SK-N-SH (cell line): ENCODE results near the gene CATSPER3. TPM values are rescaled to one million over a fixed set of nuclear protein-coding genes. Genes with fewer than 3 reads are reported as not detected.

Experiments
- CTCF ChIA-PET: fragments of 300-600, 350-600 bp; formaldehyde crosslinking; extraction: SDS; loops from one replicate; lab custom pipeline; 2021; lab: Yijun Ruan, JAX
- POLR2A ChIA-PET: fragments of 350-600 bp; sonication (Branson Sonifier 250); formaldehyde crosslinking; extraction: SDS; loops from one replicate; lab custom pipeline; 2020; ENCODE audit warnings: antibody characterized with exemption, inconsistent platforms; lab: Yijun Ruan, JAX
- DNase-seq: peaks from one replicate; pipeline ENCODE4 v3.0.0; 2012
- H2AFZ ChIP-seq: fragments of 200-600 bp; sonication (generic); 2 replicates; pipeline ENCODE4 v1.8.1; 2016; ENCODE audit warnings: antibody characterized with exemption, mild to moderate bottlenecking, low read depth
- H3F3A ChIP-seq: fragments of 200-600 bp; sonication (generic); replicated peaks from 2 replicates; pipeline ENCODE3; 2016; ENCODE audit warnings: antibody characterized with exemption, mild to moderate bottlenecking; ENCODE audit not compliant: insufficient read depth
- H3K27ac ChIP-seq, 2 experiments: fragments of 200-500 bp in 1 of 2; fragments of 200-600 bp in 1 of 2; sonication (Bioruptor generic) in 1 of 2; sonication (generic), shearing (Covaris generic) in 1 of 2; 2 replicates each; pipeline versions ENCODE4 v1.5.1 to v1.6.1; 2014 to 2016; ENCODE audit warnings: low read depth in 2 of 2, inconsistent platforms in 1 of 2, low read length in 1 of 2, mild to moderate bottlenecking in 1 of 2, mixed read lengths in 1 of 2
- H3K27me3 ChIP-seq: fragments of 200-600 bp; sonication (generic), shearing (Covaris generic); 2 replicates; pipeline ENCODE4 v1.6.1; 2016; ENCODE audit warnings: mixed run types; ENCODE audit not compliant: insufficient read depth
- H3K36me3 ChIP-seq, 2 experiments: fragments of 200-500 bp in 1 of 2; fragments of 200-600 bp in 1 of 2; sonication (Bioruptor generic) in 1 of 2; sonication (generic) in 1 of 2; replicated peaks in 1 of 2; 2 replicates each; pipeline versions ENCODE3 to v1.5.1; 2014 to 2016; ENCODE audit warnings: low read length in 1 of 2, mild to moderate bottlenecking in 1 of 2; ENCODE audit not compliant: insufficient read depth in 2 of 2, control insufficient read depth in 1 of 2
- H3K4me1 ChIP-seq, 2 experiments: fragments of 200-500 bp in 1 of 2; fragments of 200-600 bp in 1 of 2; sonication (Bioruptor generic) in 1 of 2; sonication (generic), shearing (Covaris generic) in 1 of 2; 2 replicates each; pipeline versions ENCODE4 v1.5.1 to v1.6.1; 2014 to 2016; ENCODE audit warnings: low read depth in 1 of 2, low read length in 1 of 2, mixed run types in 1 of 2; ENCODE audit not compliant: insufficient read depth in 2 of 2, control insufficient read depth in 1 of 2
- H3K4me2 ChIP-seq: fragments of 200-600 bp; sonication (generic), shearing (Covaris generic); 2 replicates; pipeline ENCODE4 v1.6.1; 2017; ENCODE audit warnings: mixed run types
- H3K4me3 ChIP-seq, 2 experiments: fragments of 200-500 bp in 1 of 2; fragments of 200-600 bp in 1 of 2; sonication (Bioruptor generic) in 1 of 2; sonication (generic), shearing (Covaris generic) in 1 of 2; 2 replicates each; pipeline versions ENCODE4 v1.5.1 to v1.8.1; 2014 to 2016; ENCODE audit warnings: low read depth in 2 of 2, inconsistent platforms in 1 of 2, low read length in 1 of 2, mild to moderate bottlenecking in 1 of 2, mixed read lengths in 1 of 2, moderate library complexity in 1 of 2
- H3K79me2 ChIP-seq: fragments of 200-600 bp; sonication (generic); 2 replicates; pipeline ENCODE4 v1.8.1; 2017; ENCODE audit warnings: mild to moderate bottlenecking; ENCODE audit not compliant: insufficient read depth
- H3K9ac ChIP-seq: fragments of 200-600 bp; sonication (generic); 2 replicates; pipeline ENCODE4 v1.6.1; 2017; ENCODE audit warnings: mixed run types
- H3K9me2 ChIP-seq: fragments of 200-600 bp; sonication (generic); 2 replicates; pipeline ENCODE4 v1.6.1; 2017; ENCODE audit warnings: mixed run types
- H3K9me3 ChIP-seq: fragments of 200-600 bp; sonication (generic); 2 replicates; pipeline ENCODE4 v1.6.1; 2017; ENCODE audit warnings: mixed run types, mild to moderate bottlenecking, moderate library complexity
- H4K20me1 ChIP-seq: fragments of 200-600 bp; sonication (generic); 2 replicates; pipeline ENCODE4 v1.6.1; 2017; ENCODE audit warnings: mild to moderate bottlenecking, mixed run types; ENCODE audit not compliant: insufficient read depth
- CHD2 ChIP-seq: fragments of 150-350 bp; IDR thresholded peaks from 2 replicates; pipeline ENCODE4 v1.6.1; 2018; ENCODE audit warnings: low read length; ENCODE audit not compliant: partially characterized antibody
- EP300 ChIP-seq, 2 experiments: IDR thresholded peaks; 2 replicates each; pipeline versions ENCODE4 v1.4.0 to v1.6.1; 2012; ENCODE audit warnings: borderline replicate concordance in 1 of 2, low read depth in 1 of 2, low read length in 1 of 2
- FOXJ3 ChIP-seq: sonication (generic); formaldehyde crosslinking; IDR thresholded peaks from 2 replicates; pipeline ENCODE4 v1.5.1; 2020; ENCODE audit warnings: mild to moderate bottlenecking, missing genetic modification reagents
- FOXM1 ChIP-seq: IDR thresholded peaks from 2 replicates; pipeline ENCODE4 v1.4.0; 2012; ENCODE audit warnings: low read depth, mild to moderate bottlenecking
- JUND ChIP-seq: IDR thresholded peaks from 2 replicates; pipeline ENCODE4 v1.4.0; 2012
- MAX ChIP-seq: IDR thresholded peaks from 2 replicates; pipeline ENCODE4 v1.4.0; 2012; ENCODE audit warnings: low read depth
- MXI1 ChIP-seq: IDR thresholded peaks from 2 replicates; pipeline ENCODE4 v1.6.1; 2012; ENCODE audit warnings: mild to moderate bottlenecking, low read depth, low read length, improper control_type of control experiment
- PBX3 ChIP-seq: IDR thresholded peaks from 2 replicates; pipeline ENCODE4; 2012
- POLR2AphosphoS5 ChIP-seq: IDR thresholded peaks from 2 replicates; pipeline ENCODE4 v1.6.1; 2012; ENCODE audit warnings: low read depth, low read length
- RAD21 ChIP-seq: IDR thresholded peaks from 2 replicates; pipeline ENCODE4 v1.6.1; 2012; ENCODE audit warnings: mild to moderate bottlenecking, low read length
- RCOR1 ChIP-seq: fragments of 150-350 bp; IDR thresholded peaks from 2 replicates; pipeline ENCODE4 v1.6.1; 2017; ENCODE audit warnings: antibody characterized with exemption, low read length
- REST ChIP-seq: IDR thresholded peaks from 2 replicates; pipeline ENCODE4 v1.6.1; 2012; ENCODE audit warnings: mild to moderate bottlenecking, low read depth, low read length, moderate library complexity
- RXRA ChIP-seq: IDR thresholded peaks from 2 replicates; pipeline ENCODE4 v1.4.0; 2012; ENCODE audit warnings: low read depth, mild to moderate bottlenecking, borderline replicate concordance
- TCF12 ChIP-seq: IDR thresholded peaks from 2 replicates; pipeline ENCODE4 v1.4.0; 2012
- USF1 ChIP-seq: IDR thresholded peaks from 2 replicates; pipeline ENCODE4 v1.4.0; 2012; ENCODE audit warnings: low read depth, borderline replicate concordance
- YY1 ChIP-seq: IDR thresholded peaks from 2 replicates; pipeline ENCODE4 v1.4.0; 2012; ENCODE audit warnings: low read depth, mild to moderate bottlenecking
- WGBS: methylation state at CpG from one replicate; pipeline ENCODE4 v1.1.6; 2017; ENCODE audit warnings: low lambda C conversion rate; 5-methylcytosine and 5-hydroxymethylcytosine counted together
- polyA plus RNA-seq, 3 experiments: library from polyadenylated mRNA; depleted of rRNA; stranded (reverse); fragments of >200 nt; gene quantifications; 2 replicates each; pipeline ENCODE4 v1.2.3, GENCODE V29; 2012

CATSPER3 gene
- polyA plus RNA-seq, 1 of the 3 experiments (the other 2 are of a cell fraction): 0.26 TPM

- H3K9ac ChIP-seq: no peak overlapping the region
- no peaks in the 10 kb centered on the region for H3F3A ChIP-seq
- ChIA-PET CTCF (interaction anchor here (1.9 to 2.4 kb wide), 3 partner anchors 9 to 32 kb away, joined by 8 to 16 read pairs (median 9); partner anchors contain the start of gene PCBD2), POLR2A (no interaction called here)
- no peak for TF ChIP-seq YY1
- TF ChIP-seq CHD2: peak; percentile 64
- TF ChIP-seq RCOR1: peak; percentile 66
- no peak for TF ChIP-seq JUND
- 0 out of 2 replicates have a peak, but pooled peaks have one; percentile 25 for TF ChIP-seq MAX
- TF ChIP-seq EP300 (IDR thresholded peaks at IDR 0.05; ENCODE audit: borderline replicate concordance in 1 of 2, low read depth in 1 of 2, low read length in 1 of 2): peak; percentile 45 to 88; a peak in 2 of 4 replicates
- TF ChIP-seq RXRA: no peak
- TF ChIP-seq REST: no peak
- peak; percentile 39; the same call in 1 of the 2 replicates for TF ChIP-seq POLR2AphosphoS5
- 0 out of 2 replicates have a peak, but pooled peaks have one; percentile 14 for TF ChIP-seq RAD21
- TF ChIP-seq PBX3: peak; percentile 87
- TF ChIP-seq USF1: no peak
- TF ChIP-seq TCF12: peak; percentile 94
- no peak for TF ChIP-seq FOXM1
- peak; percentile 65; the same call in 1 of the 2 replicates for TF ChIP-seq FOXJ3 (CRISPR knock-in tag)
- peak; percentile 68; the same call in 1 of the 2 replicates for TF ChIP-seq MXI1
- DNase-seq: peak; percentile 63
- no peaks in the 10 kb centered on the region for H3K9me2 ChIP-seq
- H2AFZ ChIP-seq: no peak overlapping the region
- H3K36me3 ChIP-seq: peaks cover 9 to 15% of the 10 kb centered on the region in 2 experiments
- H3K4me3 ChIP-seq: no peak overlapping the region
- 69% methylated on average over 8 of the region's 8 CpGs for WGBS
- no peaks in the 10 kb centered on the region for H3K79me2 ChIP-seq
- H3K9me3 ChIP-seq: no peaks in the 10 kb centered on the region
- 0 out of 2 replicates have a peak overlapping the region, but pooled peaks have one; percentile 10 for H3K4me2 ChIP-seq
- H3K27ac ChIP-seq: peak overlapping the region in 1 of 2 experiments; percentile 92; a peak in 2 of 4 replicates
- no peaks in the 10 kb centered on the region for H3K27me3 ChIP-seq
- no peaks in the 10 kb centered on the region for H4K20me1 ChIP-seq
- H3K4me1 ChIP-seq: peaks cover 0 to 20% of the 10 kb centered on the region in 2 experiments; a peak in 2 of 4 replicates
These were observed 30.2 kb upstream of the CATSPER3 start for GRCh38 chr5:134937526-134937925.
